HCT116 (cell line): Measurements from ENCODE around the gene ABCB6. TPM values are rescaled to one million over a fixed set of nuclear protein-coding genes. Genes with fewer than 3 reads are reported as not detected.

Experiments
- ATAC-seq: fragments of 200-7000 bp; cut with Tn5 transposase; 2 replicates; pipeline ENCODE4 v1.9.1; 2020; ENCODE audit warnings: mild to moderate bottlenecking, moderate library complexity
- BruUV-seq: library from RNA; stranded (reverse); fragments of 400-500 nt; replicated peaks from 2 replicates; lab custom pipeline; 2021; lab: Mats Ljungman, UMichigan
- CTCF ChIA-PET: fragments of 300-600 bp; sonication (Branson Sonifier 250); formaldehyde crosslinking; loops from one replicate; lab custom pipeline; 2021; ENCODE audit warnings: antibody characterized with exemption; lab: Charles Lee
- POLR2A ChIA-PET: fragments of 300-600, 350-600 bp; sonication (Branson Sonifier 250); formaldehyde crosslinking; loops from one replicate; lab custom pipeline; 2021; ENCODE audit warnings: antibody characterized with exemption; lab: Charles Lee
- RAD21 ChIA-PET, 2 experiments: fragments of 300-600 bp; sonication (Branson Sonifier 250); formaldehyde crosslinking; loops; one replicate each; lab custom pipeline; 2023; ENCODE audit warnings: low total read pairs in 2 of 2; ENCODE audit not compliant: uncharacterized antibody in 2 of 2, unreplicated experiment in 2 of 2, low non-redundant PET in 1 of 2; lab: Charles Lee
- DNase-seq: peaks from one replicate; pipeline ENCODE4 v3.0.0-alpha.2; 2010; ENCODE audit warnings: low read depth, low spot score
- H2AFZ ChIP-seq: fragments of 200-600 bp; shearing (Covaris generic), sonication (generic); 2 replicates; pipeline ENCODE4 v1.6.1; 2017; ENCODE audit warnings: low read depth, mixed run types, mixed read lengths, antibody characterized with exemption, low read length; ENCODE audit not compliant: poor library complexity, severe bottlenecking
- H3K27ac ChIP-seq: 2 replicates; pipeline ENCODE4 v1.5.1; 2012; ENCODE audit warnings: low read depth, low read length
- H3K27me3 ChIP-seq: fragments of 200-600 bp; sonication (generic); 2 replicates; pipeline ENCODE4 v1.6.1; 2016; ENCODE audit warnings: mixed run types, low read length, mixed read lengths; ENCODE audit not compliant: insufficient read depth
- H3K36me3 ChIP-seq, 2 experiments: fragments of 200-500 bp in 1 of 2; fragments of 200-600 bp in 1 of 2; sonication (Bioruptor generic) in 1 of 2; sonication (generic) in 1 of 2; 2 replicates each; pipeline versions ENCODE4 v1.5.1 to v1.6.1; 2014 to 2016; ENCODE audit warnings: low read length in 2 of 2, inconsistent platforms in 1 of 2, mixed read lengths in 1 of 2, mixed run types in 1 of 2; ENCODE audit not compliant: insufficient read depth in 2 of 2, control insufficient read depth in 1 of 2
- H3K4me1 ChIP-seq, 2 experiments: fragments of 200-600 bp in 1 of 2; sonication (generic) in 1 of 2; 2 replicates each; pipeline versions ENCODE4 v1.5.1 to v1.6.1; 2012 to 2017; ENCODE audit warnings: low read length in 2 of 2, inconsistent platforms in 1 of 2, mild to moderate bottlenecking in 1 of 2, mixed read lengths in 1 of 2, mixed run types in 1 of 2, moderate library complexity in 1 of 2; ENCODE audit not compliant: insufficient read depth in 2 of 2, control insufficient read depth in 1 of 2
- H3K4me2 ChIP-seq: fragments of 200-600 bp; sonication (generic); 2 replicates; pipeline ENCODE4 v1.6.1; 2017; ENCODE audit warnings: mixed run types, low read length, mixed read lengths
- H3K4me3 ChIP-seq, 2 experiments: fragments of 200-600 bp in 1 of 2; sonication (generic) in 1 of 2; replicated peaks in 1 of 2; 2 replicates each; pipeline ENCODE4 v1.5.1; 2011 to 2016; ENCODE audit warnings: low read length in 2 of 2, control low read depth in 1 of 2, low read depth in 1 of 2, mild to moderate bottlenecking in 1 of 2, mixed read lengths in 1 of 2, mixed run types in 1 of 2
- H3K79me2 ChIP-seq: fragments of 200-600 bp; sonication (generic); 2 replicates; pipeline ENCODE4 v1.6.1; 2017; ENCODE audit warnings: mild to moderate bottlenecking, mixed run types, low read length, moderate library complexity, mixed read lengths; ENCODE audit not compliant: insufficient read depth
- H3K9ac ChIP-seq: fragments of 200-600 bp; sonication (generic); 2 replicates; pipeline ENCODE4 v1.6.1; 2016; ENCODE audit warnings: low read length, mixed read lengths
- H3K9me2 ChIP-seq: fragments of 200-600 bp; sonication (generic), shearing (Covaris generic); 2 replicates; pipeline ENCODE4 v1.6.1; 2017; ENCODE audit warnings: mixed run types, mild to moderate bottlenecking, moderate library complexity; ENCODE audit not compliant: insufficient read depth
- H3K9me3 ChIP-seq, 2 experiments: fragments of 200-500 bp in 1 of 2; fragments of 200-600 bp in 1 of 2; sonication (Bioruptor generic) in 1 of 2; sonication (generic) in 1 of 2; 2 replicates each; pipeline ENCODE4 v1.6.1; 2014 to 2017; ENCODE audit warnings: low read length in 2 of 2, mixed read lengths in 2 of 2, inconsistent platforms in 1 of 2, low read depth in 1 of 2, mild to moderate bottlenecking in 1 of 2, mixed run types in 1 of 2, moderate library complexity in 1 of 2; ENCODE audit not compliant: control insufficient read depth in 1 of 2, insufficient read depth in 1 of 2
- H4K20me1 ChIP-seq: fragments of 200-600 bp; sonication (generic), shearing (Covaris generic); 2 replicates; pipeline ENCODE4 v1.6.1; 2017; ENCODE audit warnings: mixed run types, mild to moderate bottlenecking, moderate library complexity; ENCODE audit not compliant: insufficient read depth
- EGR1 ChIP-seq: IDR thresholded peaks from 2 replicates; pipeline ENCODE4 v1.6.1; 2012; ENCODE audit warnings: low read depth
- EZH2phosphoT487 ChIP-seq: fragments of 200-600 bp; IDR thresholded peaks from 2 replicates; pipeline ENCODE4 v1.6.1; 2018; ENCODE audit warnings: antibody characterized with exemption, borderline replicate concordance
- FOSL1 ChIP-seq: IDR thresholded peaks from 2 replicates; pipeline ENCODE4 v1.6.1; 2012; ENCODE audit warnings: low read depth
- JUND ChIP-seq: IDR thresholded peaks from 2 replicates; pipeline ENCODE4 v1.6.1; 2012
- SRF ChIP-seq: IDR thresholded peaks from 2 replicates; pipeline ENCODE4 v1.6.1; 2012; ENCODE audit warnings: low read depth
- ZFX ChIP-seq: fragments of 450-650 bp; IDR thresholded peaks from 2 replicates; pipeline ENCODE4 v1.6.1; 2017
- ZNF274 ChIP-seq: fragments of 200-500 bp; sonication (Bioruptor generic); IDR thresholded peaks from 2 replicates; pipeline ENCODE4 v1.6.1; 2014; ENCODE audit warnings: mild to moderate bottlenecking, low read depth, low read length, inconsistent platforms
- intact Hi-C: fragments of 100-400 bp; cut with micrococcal nuclease; formaldehyde crosslinking; loops from 2 replicates; pipeline ENCODE4 v1.10.0; 2022
- total RNA-seq: library from RNA; stranded (reverse); gene quantifications from one replicate; pipeline ENCODE4 v1.2.1, GENCODE V29; 2021; ENCODE audit not compliant: unreplicated experiment
- TF ChIP-seq, protein P1 (sequence below): IDR thresholded peaks from 2 replicates; pipeline ENCODE4 v1.6.1; 2012

The ABCB6 gene
- total RNA-seq, 1 experiment from 2014 or later: 24.5 TPM

DNA sequence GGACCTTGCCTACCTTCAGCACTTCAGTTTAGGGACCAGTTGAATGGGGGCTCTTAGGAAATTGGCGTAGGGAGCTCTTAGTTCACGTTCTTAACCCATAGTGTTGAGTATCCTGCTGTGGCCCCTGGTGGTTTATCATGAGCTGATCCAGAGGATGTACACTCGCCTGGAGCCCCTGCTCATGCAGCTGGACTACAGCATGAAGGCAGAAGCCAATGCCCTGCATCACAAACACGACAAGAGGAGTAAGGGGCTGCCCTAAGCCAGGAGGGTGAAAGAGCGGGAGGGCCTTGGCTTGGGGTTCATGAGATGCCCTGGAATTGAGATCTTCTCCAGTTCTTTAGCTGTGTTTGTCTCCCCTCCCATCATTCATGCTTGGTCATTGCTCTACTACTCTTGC, 37.8 kb downstream of the ABCB6 start (continued):
- TF ChIP-seq FOSL1: no peak
- TF ChIP-seq, protein P1, sequence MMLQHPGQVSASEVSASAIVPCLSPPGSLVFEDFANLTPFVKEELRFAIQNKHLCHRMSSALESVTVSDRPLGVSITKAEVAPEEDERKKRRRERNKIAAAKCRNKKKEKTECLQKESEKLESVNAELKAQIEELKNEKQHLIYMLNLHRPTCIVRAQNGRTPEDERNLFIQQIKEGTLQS: no peak
- TF ChIP-seq, all 23 proteins: peak for 0

DNA sequence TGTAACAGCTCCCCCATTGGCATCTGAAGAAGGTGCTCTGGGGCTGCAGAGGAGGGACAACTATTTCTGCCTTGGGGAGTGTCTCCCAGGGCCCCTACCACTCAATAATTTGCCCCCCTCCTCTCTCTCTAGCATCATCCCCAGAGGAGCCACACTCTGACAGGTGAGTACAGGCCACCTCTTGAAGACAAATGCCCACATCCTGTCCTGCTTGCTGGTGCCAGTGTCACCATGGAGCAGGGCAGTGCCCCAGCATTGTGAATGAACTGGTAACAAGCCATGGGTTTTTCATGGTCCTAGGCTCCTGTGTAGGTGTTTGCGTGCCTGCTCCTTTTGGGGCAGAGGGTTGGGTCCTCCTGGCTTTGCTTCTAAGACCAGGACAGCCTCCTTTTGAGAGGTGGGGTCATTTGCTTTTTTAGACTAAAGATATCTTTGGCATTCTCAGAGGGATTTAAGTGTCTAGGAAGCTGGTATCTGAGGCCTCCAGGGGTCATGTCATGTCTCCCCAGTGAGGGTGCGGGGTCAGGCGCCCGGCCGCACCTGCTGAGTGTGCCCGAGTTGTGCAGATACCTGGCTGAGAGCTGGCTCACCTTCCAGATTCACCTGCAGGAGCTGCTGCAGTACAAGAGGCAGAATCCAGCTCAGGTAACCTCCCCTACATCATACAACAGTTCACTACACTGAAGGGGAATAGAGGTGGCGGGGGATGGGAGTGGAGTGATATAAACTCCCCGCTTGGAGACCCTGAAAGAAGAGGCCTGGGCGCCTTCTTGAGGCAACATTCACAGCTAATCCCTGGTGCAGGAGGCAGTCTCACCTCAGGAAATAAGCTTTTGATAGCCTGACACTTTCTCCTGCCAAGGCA, 38.9 kb downstream of the ABCB6 start:
- H3K79me2 ChIP-seq: peaks cover 23% of the 10 kb centered on the region
- H3K27me3 ChIP-seq: no peaks in the 10 kb centered on the region
- peaks cover 10 to 27% of the 10 kb centered on the region in 2 experiments for H3K4me1 ChIP-seq
- no peak overlapping the region for H3K9ac ChIP-seq
- no peaks in the 10 kb centered on the region for H3K9me2 ChIP-seq
- no peak for TF ChIP-seq ZNF274
- no peak for TF ChIP-seq FOSL1
- TF ChIP-seq ZFX: no peak
- TF ChIP-seq EGR1: no peak
- TF ChIP-seq JUND: no peak
- no peak for TF ChIP-seq SRF
- TF ChIP-seq EZH2phosphoT487: no peak
- CTCF ChIA-PET: no interaction called here
- H3K27ac ChIP-seq: no peak overlapping the region
- no peaks in the 10 kb centered on the region for H4K20me1 ChIP-seq
- POLR2A ChIA-PET: interaction anchor here (1.0 kb wide), 1 partner anchor 26 kb away, joined by 3 read pairs; no protein-coding TSS in a partner anchor
- no peak for DNase-seq
- no peak overlapping the region for H2AFZ ChIP-seq
- H3K9me3 ChIP-seq: no peaks in the 10 kb centered on the region
- RAD21 ChIA-PET: no interaction called here
- BruUV-seq: TSS peak; percentile 38
- no peak overlapping the region; a peak in 1 of 4 replicates for H3K4me3 ChIP-seq
- ATAC-seq: no peak
- peak overlapping the region; percentile 98 for H3K4me2 ChIP-seq
- H3K36me3 ChIP-seq: peaks cover 13 to 17% of the 10 kb centered on the region in 2 experiments; a peak in 3 of 4 replicates
- intact Hi-C loops: loop anchor here (5.0 to 10.0 kb wide), 2 partner anchors 207 to 355 kb away; partner anchors contain the start of gene DNPEP
